ENCODE data around the gene USP15.
A peak's percentile ranks its signal among the peaks of the same experiment; 100 is the strongest.

The USP15 gene

GRCh38 chr12:62259993-62260732 is at the start of gene USP15:
Gene USP15 (plus strand): TSS chr12:62260404. CDS start chr12:62260415, 11 bp downstream.
- DNase-seq = peak; percentile 84

- DNase-seq = no peak
These were observed 49.8 kb upstream of the USP15 start for GRCh38 chr12:62210422-62210821.

- DNase-seq = no peak
These were observed 48.7 kb upstream of the USP15 start for GRCh38 chr12:62211510-62211909.

- no peak for DNase-seq
These were observed 45.4 kb upstream of the USP15 start for GRCh38 chr12:62214846-62215245.

- no peak for DNase-seq
These were observed 44.7 kb upstream of the USP15 start for GRCh38 chr12:62215506-62215905.

- DNase-seq = no peak
These were observed 42.6 kb upstream of the USP15 start for GRCh38 chr12:62217466-62218194.

GRCh38 chr12:62221107-62221506 is 39.1 kb upstream of the USP15 start:
- DNase-seq = no peak

GRCh38 chr12:62224601-62225000 is 35.6 kb upstream of the USP15 start:
- no peak for DNase-seq

GRCh38 chr12:62227091-62227490 is 33.1 kb upstream of the USP15 start:
- no peak for DNase-seq

- no peak for DNase-seq
These were observed 29.6 kb upstream of the USP15 start for GRCh38 chr12:62230652-62231051.

- no peak for DNase-seq
These were observed 28.0 kb upstream of the USP15 start for GRCh38 chr12:62232143-62232729.

- no peak for DNase-seq
These were observed 26.4 kb upstream of the USP15 start for GRCh38 chr12:62233805-62234204.

GRCh38 chr12:62239571-62239970 is 20.6 kb upstream of the USP15 start:
- DNase-seq = no peak

- DNase-seq = no peak
These were observed 12.7 kb upstream of the USP15 start for GRCh38 chr12:62247281-62248045.

- no peak for DNase-seq
These were observed 11.3 kb upstream of the USP15 start for GRCh38 chr12:62248873-62249272.

- DNase-seq = no peak
These were observed 10.8 kb upstream of the USP15 start for GRCh38 chr12:62249419-62249818.

GRCh38 chr12:62250671-62251608 is 9.3 kb upstream of the USP15 start:
- no peak for DNase-seq

GRCh38 chr12:62251609-62251958 is 8.6 kb upstream of the USP15 start:
- DNase-seq = no peak

- no peak for DNase-seq
These were observed 7.6 kb upstream of the USP15 start for GRCh38 chr12:62252576-62252975.

- DNase-seq = no peak
These were observed 5.2 kb upstream of the USP15 start for GRCh38 chr12:62254967-62255366.

- DNase-seq = no peak
These were observed 3.7 kb upstream of the USP15 start for GRCh38 chr12:62256408-62257096.

- DNase-seq = no peak
These were observed 2.0 kb upstream of the USP15 start for GRCh38 chr12:62258231-62258630.
